ENCODE results near the gene LIMS2. TPM values are rescaled to one million over a fixed set of nuclear protein-coding genes. Genes with fewer than 3 reads are reported as not detected.

LIMS2 gene
- polyA plus RNA-seq, 2 of the 4 experiments (the other 2 are of a cell fraction): 1.2 to 6.1 TPM

DNA sequence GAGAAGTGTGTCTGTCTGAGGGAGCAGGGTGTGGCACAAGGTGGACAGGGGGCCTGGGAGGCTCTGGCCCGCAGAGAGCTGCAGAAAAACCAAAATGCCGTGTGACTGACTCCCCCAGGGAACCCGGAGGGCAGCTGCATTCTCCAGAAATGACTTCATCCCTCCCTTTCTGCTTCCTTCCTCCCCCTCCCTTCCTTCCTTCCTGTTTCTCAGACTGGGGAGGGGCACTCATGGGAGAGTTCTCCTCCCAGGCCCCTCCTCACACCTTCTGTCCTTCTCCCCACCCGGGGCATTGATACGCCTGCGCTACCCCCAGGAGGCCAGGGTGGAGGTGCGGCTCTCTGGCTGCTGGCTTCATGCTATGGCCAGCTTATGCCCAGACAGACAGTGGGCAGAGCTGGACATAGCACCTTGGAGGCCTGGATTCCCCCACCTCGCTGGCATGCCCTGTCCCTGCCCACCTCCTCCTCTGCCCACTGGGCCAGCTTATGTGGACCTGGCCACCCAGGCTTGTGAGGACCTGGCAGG, 37.5 kb downstream of the LIMS2 start (continued):
- TF ChIP-seq, protein P1, sequence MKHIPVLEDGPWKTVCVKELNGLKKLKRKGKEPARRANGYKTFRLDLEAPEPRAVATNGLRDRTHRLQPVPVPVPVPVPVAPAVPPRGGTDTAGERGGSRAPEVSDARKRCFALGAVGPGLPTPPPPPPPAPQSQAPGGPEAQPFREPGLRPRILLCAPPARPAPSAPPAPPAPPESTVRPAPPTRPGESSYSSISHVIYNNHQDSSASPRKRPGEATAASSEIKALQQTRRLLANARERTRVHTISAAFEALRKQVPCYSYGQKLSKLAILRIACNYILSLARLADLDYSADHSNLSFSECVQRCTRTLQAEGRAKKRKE (CRISPR knock-in tag; IDR thresholded peaks at IDR 0.05; ENCODE audit: low read depth): no peak
- no peak for TF ChIP-seq ZSCAN20 (CRISPR knock-in tag; IDR thresholded peaks at IDR 0.05)
- no peak for TF ChIP-seq RAD21 (conservative IDR thresholded peaks at IDR 0.05 in 1 of 2, IDR thresholded peaks at IDR 0.05 in 1 of 2)
- TF ChIP-seq RFX5 (IDR thresholded peaks at IDR 0.05): no peak
- TF ChIP-seq CHD2 (IDR thresholded peaks at IDR 0.05; ENCODE audit: low read length, partially characterized antibody): no peak
- TF ChIP-seq POLR2A (IDR thresholded peaks at IDR 0.05; ENCODE audit: low read length): no peak
- TF ChIP-seq, protein P2, sequence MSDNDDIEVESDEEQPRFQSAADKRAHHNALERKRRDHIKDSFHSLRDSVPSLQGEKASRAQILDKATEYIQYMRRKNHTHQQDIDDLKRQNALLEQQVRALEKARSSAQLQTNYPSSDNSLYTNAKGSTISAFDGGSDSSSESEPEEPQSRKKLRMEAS (IDR thresholded peaks at IDR 0.05): no peak
- no peak for TF ChIP-seq HOXA7 (CRISPR knock-in tag; IDR thresholded peaks at IDR 0.05)

DNA sequence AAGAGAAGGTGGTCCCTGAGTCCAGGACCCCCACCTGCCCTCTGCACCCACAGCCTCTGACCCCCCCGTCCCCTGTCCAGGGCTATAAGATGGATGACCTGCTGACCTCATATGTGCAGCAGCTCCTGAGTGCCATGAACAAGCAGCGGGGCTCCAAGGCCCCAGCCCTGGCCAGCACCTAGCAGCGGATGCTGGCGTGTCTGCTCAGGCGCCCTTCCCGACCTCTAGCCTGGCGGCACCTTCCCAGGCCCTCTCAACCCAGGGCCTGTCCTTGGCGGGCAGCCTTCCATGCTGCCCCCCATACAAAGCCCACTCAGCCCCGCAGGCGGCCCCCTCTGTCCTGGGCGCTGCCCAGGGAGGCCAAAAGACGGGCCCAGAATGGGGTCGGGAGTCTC, 38.1 kb downstream of the LIMS2 start:
- ATAC-seq (no peak), FAIRE-seq (no peak), DNase-seq (ENCODE audit: low read depth in 1 of 2, low spot score in 1 of 2) (no peak)
- TF ChIP-seq GATA3 (IDR thresholded peaks at IDR 0.05; ENCODE audit: borderline replicate concordance) (no peak), HOXB13 (CRISPR knock-in tag; IDR thresholded peaks at IDR 0.05; ENCODE audit: low read depth) (no peak)
- ChIA-PET POLR2A (no interaction called here), CTCF (interaction anchor here (0.6 to 6.4 kb wide), 4 partner anchors 12 to 127 kb away, joined by 3 to 44 read pairs (median 4); no protein-coding TSS in a partner anchor)
- no peaks in the 10 kb centered on the region for H3K9me3 ChIP-seq
- peak overlapping the region; percentile 58 to 75 for H3K27ac ChIP-seq
- WGBS (ENCODE audit: missing lambda C conversion rate): 58% methylated on average over 5 of the region's 13 CpGs
- peak overlapping the region; percentile 43 for H3K4me2 ChIP-seq
- H3K4me1 ChIP-seq: peaks cover 15% of the 10 kb centered on the region
- H3K4me3 ChIP-seq: no peak overlapping the region

DNA sequence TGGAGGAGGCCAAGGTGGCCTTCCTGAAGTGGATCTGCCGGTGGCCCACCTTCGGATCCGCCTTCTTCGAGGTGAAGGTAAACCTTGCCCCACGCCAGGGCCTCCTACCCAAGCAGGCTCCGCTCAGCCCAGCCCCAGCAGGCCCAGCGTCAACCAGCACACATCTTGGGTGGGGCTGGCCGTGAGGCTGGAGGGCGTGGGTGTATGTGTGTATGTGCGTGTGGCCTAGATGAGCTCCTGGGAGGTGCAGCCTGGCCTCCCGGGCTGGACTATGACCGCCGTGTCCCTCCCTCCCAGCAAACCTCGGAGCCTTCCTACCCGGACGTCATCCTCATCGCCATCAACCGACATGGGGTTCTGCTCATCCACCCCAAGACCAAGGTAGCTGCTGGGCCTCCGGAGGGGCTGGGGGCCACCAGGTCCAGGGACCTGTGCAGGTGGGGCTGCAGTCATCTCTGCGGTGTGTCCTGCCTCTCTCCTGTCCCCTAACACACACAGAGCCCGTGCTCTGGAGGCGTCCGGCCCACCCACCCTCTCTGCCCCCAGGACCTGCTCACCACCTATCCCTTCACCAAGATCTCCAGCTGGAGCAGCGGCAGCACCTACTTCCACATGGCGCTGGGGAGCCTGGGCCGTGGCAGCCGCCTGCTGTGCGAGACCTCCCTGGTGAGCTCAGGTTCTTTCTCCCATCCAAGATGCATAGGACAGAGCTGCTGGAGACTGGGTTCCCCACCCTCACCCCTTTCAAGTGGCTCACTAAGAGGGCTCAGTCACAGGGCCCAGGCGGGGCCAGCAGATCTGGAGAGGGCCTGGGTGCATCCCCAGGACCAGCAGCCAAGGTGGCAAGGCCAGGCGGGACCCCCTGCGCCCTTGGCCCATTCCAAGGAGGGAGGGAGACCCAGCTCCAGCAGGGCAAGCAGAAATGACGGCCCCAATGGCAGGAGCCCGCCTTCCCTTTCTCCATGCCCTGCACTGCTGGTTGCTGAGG, 38.8 kb downstream of the LIMS2 start:
- 90% methylated on average over 31 of the region's 33 CpGs for WGBS (ENCODE audit: missing lambda C conversion rate)
- CTCF ChIA-PET: interaction anchor here (1.2 to 6.4 kb wide), 2 partner anchors 14 to 46 kb away, joined by 4 to 44 read pairs; no protein-coding TSS in a partner anchor
- Histone ChIP-seq H3K4me2 (no peak overlapping the region; the same call in 2 of the 3 replicates), H3K27ac (peak overlapping the region in 1 of 2 experiments; percentile 75; a peak in 4 of 6 replicates), H3K9me3 (no peaks in the 10 kb centered on the region), H3K4me3 (no peak overlapping the region), H3K4me1 (peaks cover 15% of the 10 kb centered on the region)
- POLR2A ChIA-PET: no interaction called here
- DNase-seq (ENCODE audit: low read depth in 1 of 2, low spot score in 1 of 2) (no peak), FAIRE-seq (no peak), ATAC-seq (no peak)
- no peak for TF ChIP-seq CHD2 (IDR thresholded peaks at IDR 0.05; ENCODE audit: low read length, partially characterized antibody)
- no peak for TF ChIP-seq FOSB (CRISPR knock-in tag; IDR thresholded peaks at IDR 0.05)
- TF ChIP-seq EHMT2 (IDR thresholded peaks at IDR 0.05; ENCODE audit: low read depth): no peak
- no peak for TF ChIP-seq RAD21 (conservative IDR thresholded peaks at IDR 0.05 in 1 of 2, IDR thresholded peaks at IDR 0.05 in 1 of 2)
- no peak for TF ChIP-seq ZSCAN20 (CRISPR knock-in tag; IDR thresholded peaks at IDR 0.05)
- TF ChIP-seq MAZ (IDR thresholded peaks at IDR 0.05; ENCODE audit: borderline replicate concordance, low read depth, low read length): no peak
- TF ChIP-seq GATA3 (IDR thresholded peaks at IDR 0.05; ENCODE audit: borderline replicate concordance): no peak
- no peak for TF ChIP-seq ZFP36 (IDR thresholded peaks at IDR 0.05; ENCODE audit: borderline replicate concordance, partially characterized antibody)
- TF ChIP-seq FOSL2 (IDR thresholded peaks at IDR 0.05): no peak
- TF ChIP-seq FOSL2 (CRISPR knock-in tag; IDR thresholded peaks at IDR 0.05): no peak
- no peak for TF ChIP-seq BHLHE40 (IDR thresholded peaks at IDR 0.05; ENCODE audit: low read depth, low read length)
- TF ChIP-seq RNF2 (IDR thresholded peaks at IDR 0.05; ENCODE audit: borderline replicate concordance, low read depth): no peak
- no peak for TF ChIP-seq NFE2L2 (conservative IDR thresholded peaks at IDR 0.05; ENCODE audit: low read length)
- no peak for TF ChIP-seq EHF (CRISPR knock-in tag; IDR thresholded peaks at IDR 0.05)
